HepG2 (cell line): Measurements from ENCODE around the gene BPIFA1. TPM values are rescaled to one million over a fixed set of nuclear protein-coding genes. Genes with fewer than 3 reads are reported as not detected.
A peak's percentile ranks its signal among the peaks of the same experiment; 100 is the strongest.

ENCODE experiments used
- ATAD3A ChIP-seq: sonication (generic); formaldehyde crosslinking; IDR thresholded peaks from 2 replicates; pipeline ENCODE4 v1.4.0; 2020; ENCODE audit warnings: missing genetic modification reagents
- CEBPG ChIP-seq: IDR thresholded peaks from 2 replicates; pipeline ENCODE4 v1.6.1; 2016
- IRF2 ChIP-seq: IDR thresholded peaks from 2 replicates; pipeline ENCODE4 v1.6.1; 2018; ENCODE audit warnings: missing genetic modification reagents, missing compliant biosample characterization
- KLF16 ChIP-seq, 2 experiments: sonication (generic) in 1 of 2; formaldehyde crosslinking in 1 of 2; IDR thresholded peaks; 2 replicates each; pipeline versions ENCODE4 v1.6.1 to v1.8.0; 2016 to 2023; ENCODE audit warnings: missing genetic modification reagents in 2 of 2, missing compliant biosample characterization in 1 of 2
- PAF1 ChIP-seq: IDR thresholded peaks from 2 replicates; pipeline ENCODE4 v1.6.1; 2016; ENCODE audit warnings: missing genetic modification reagents, missing compliant biosample characterization
- PAX8 ChIP-seq: sonication (generic); formaldehyde crosslinking; IDR thresholded peaks from 2 replicates; pipeline ENCODE4 v1.8.0; 2022; ENCODE audit warnings: mild to moderate bottlenecking, missing genetic modification reagents, borderline replicate concordance
- PHB2 ChIP-seq: fragments of 450-650 bp; IDR thresholded peaks from 2 replicates; pipeline ENCODE4 v1.6.1; 2018; ENCODE audit not compliant: partially characterized antibody
- POLR2A ChIP-seq, 2 experiments: IDR thresholded peaks; 2 replicates each; pipeline ENCODE4 v1.6.1; 2011; ENCODE audit warnings: low read depth in 2 of 2, low read length in 2 of 2, mild to moderate bottlenecking in 1 of 2, moderate library complexity in 1 of 2; ENCODE audit not compliant: insufficient read depth in 1 of 2
- RCOR2 ChIP-seq: IDR thresholded peaks from 2 replicates; pipeline ENCODE4 v1.6.1; 2016; ENCODE audit warnings: missing biosample characterization, missing genetic modification reagents
- SAP130 ChIP-seq: IDR thresholded peaks from 2 replicates; pipeline ENCODE4 v1.6.1; 2016; ENCODE audit warnings: low read depth
- SP1 ChIP-seq, 2 experiments: fragments of 450-650 bp in 1 of 2; sonication (generic) in 1 of 2; formaldehyde crosslinking in 1 of 2; IDR thresholded peaks; 2 replicates each; pipeline versions ENCODE4 v1.4.0 to v1.6.1; 2016 to 2020; ENCODE audit warnings: missing genetic modification reagents in 1 of 2
- TFE3 ChIP-seq: IDR thresholded peaks from 2 replicates; pipeline ENCODE4 v1.6.1; 2016
- TGIF2 ChIP-seq: IDR thresholded peaks from 2 replicates; pipeline ENCODE4 v1.6.1; 2016; ENCODE audit warnings: control low read depth, missing compliant biosample characterization
- THAP9 ChIP-seq: sonication (generic); formaldehyde crosslinking; IDR thresholded peaks from 2 replicates; pipeline ENCODE4; 2020; ENCODE audit warnings: missing genetic modification reagents, mild to moderate bottlenecking, borderline replicate concordance
- ZFX ChIP-seq: sonication (generic); formaldehyde crosslinking; IDR thresholded peaks from 2 replicates; pipeline ENCODE4 v1.4.0; 2020; ENCODE audit warnings: mild to moderate bottlenecking, low read depth, missing genetic modification reagents, moderate library complexity
- ZNF337 ChIP-seq: sonication (generic); formaldehyde crosslinking; IDR thresholded peaks from 2 replicates; pipeline ENCODE4 v1.5.1; 2020; ENCODE audit warnings: missing genetic modification reagents, low read depth, mild to moderate bottlenecking, borderline replicate concordance
- ZNF768 ChIP-seq: sonication (generic); formaldehyde crosslinking; IDR thresholded peaks from 2 replicates; pipeline ENCODE4 v1.4.0; 2020; ENCODE audit warnings: missing genetic modification reagents
- polyA plus RNA-seq, 8 experiments: library from polyadenylated mRNA; depleted of rRNA in 3 of 8; stranded (reverse) in 7 of 8; unstranded in 1 of 8; fragments of >200 nt; fragmentation: Illumina TruSeq in 4 of 8; extraction: Trizol in 4 of 8; gene quantifications; 2 replicates each; pipeline versions ENCODE4 v1.2.1 to v1.2.3, GENCODE V29; 2011 to 2016; ENCODE audit warnings: low read depth in 4 of 8, missing spikeins in 1 of 8, mixed read lengths in 1 of 8; ENCODE audit not compliant: insufficient read depth in 1 of 8
- total RNA-seq, 5 experiments: library from RNA; depleted of rRNA; stranded (reverse); fragments of >200 nt; fragmentation: Illumina TruSeq; extraction: Trizol; gene quantifications; 2 replicates each; pipeline ENCODE4 v1.2.3, GENCODE V29; 2016; ENCODE audit warnings: low read depth in 1 of 5
- TF ChIP-seq, protein P1 (sequence below): IDR thresholded peaks from 2 replicates; pipeline ENCODE4 v1.6.1; 2018; ENCODE audit warnings: missing genetic modification reagents
- TF ChIP-seq, protein P2 (sequence below): sonication (generic); formaldehyde crosslinking; IDR thresholded peaks from 2 replicates; pipeline ENCODE4 v1.4.0; 2020; ENCODE audit warnings: missing genetic modification reagents
- TF ChIP-seq, protein P3 (sequence below): sonication (generic); formaldehyde crosslinking; IDR thresholded peaks from 2 replicates; pipeline ENCODE4 v1.4.0; 2020; ENCODE audit warnings: missing genetic modification reagents, low read depth, mild to moderate bottlenecking, borderline replicate concordance
- TF ChIP-seq, protein P4 (sequence below): sonication (generic); formaldehyde crosslinking; IDR thresholded peaks from 2 replicates; pipeline ENCODE4 v1.4.0; 2020; ENCODE audit warnings: missing genetic modification reagents
- TF ChIP-seq, protein P5 (sequence below): sonication (generic); formaldehyde crosslinking; IDR thresholded peaks from 2 replicates; pipeline ENCODE4 v1.4.0; 2020; ENCODE audit warnings: missing genetic modification reagents, borderline replicate concordance

The BPIFA1 gene
- total and polyA plus RNA-seq, 2 of the 13 experiments (the other 11 are each of a cell fraction or from before 2014, with no cell fraction given): not detected

GRCh38 chr20:33262658-33263065, 26.9 kb downstream of the BPIFA1 start (continued):
- TF ChIP-seq IRF2: peak; percentile 83
- TF ChIP-seq SP1 (IDR thresholded peaks at IDR 0.05): no peak
- 0 out of 2 replicates have a peak, but pooled peaks have one; percentile 27 for TF ChIP-seq SP1 (CRISPR knock-in tag; IDR thresholded peaks at IDR 0.05)
- TF ChIP-seq CEBPG: peak; percentile 45; the same call in 1 of the 2 replicates
- no peak for TF ChIP-seq PAF1 (CRISPR knock-in tag)
- 0 out of 2 replicates have a peak, but pooled peaks have one; percentile 45 for TF ChIP-seq TFE3 (CRISPR knock-in tag)
- TF ChIP-seq KLF16 (CRISPR knock-in tag; IDR thresholded peaks at IDR 0.05): peak in 1 of 2 experiments; percentile 71; a peak in 1 of 4 replicates
- peak; percentile 32; the same call in 1 of the 2 replicates for TF ChIP-seq RCOR2 (CRISPR knock-in tag)
- peak; percentile 51; the same call in 1 of the 2 replicates for TF ChIP-seq ZFX
- TF ChIP-seq ZNF337: no peak
- TF ChIP-seq TGIF2 (CRISPR knock-in tag): no peak
- TF ChIP-seq THAP9: no peak
- TF ChIP-seq, protein P1, sequence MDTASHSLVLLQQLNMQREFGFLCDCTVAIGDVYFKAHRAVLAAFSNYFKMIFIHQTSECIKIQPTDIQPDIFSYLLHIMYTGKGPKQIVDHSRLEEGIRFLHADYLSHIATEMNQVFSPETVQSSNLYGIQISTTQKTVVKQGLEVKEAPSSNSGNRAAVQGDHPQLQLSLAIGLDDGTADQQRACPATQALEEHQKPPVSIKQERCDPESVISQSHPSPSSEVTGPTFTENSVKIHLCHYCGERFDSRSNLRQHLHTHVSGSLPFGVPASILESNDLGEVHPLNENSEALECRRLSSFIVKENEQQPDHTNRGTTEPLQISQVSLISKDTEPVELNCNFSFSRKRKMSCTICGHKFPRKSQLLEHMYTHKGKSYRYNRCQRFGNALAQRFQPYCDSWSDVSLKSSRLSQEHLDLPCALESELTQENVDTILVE (CRISPR knock-in tag): peak; percentile 59; the same call in 1 of the 2 replicates
- TF ChIP-seq PHB2: no peak
- TF ChIP-seq SAP130 (CRISPR knock-in tag): 0 out of 2 replicates have a peak, but pooled peaks have one; percentile 48
- TF ChIP-seq PAX8: no peak
- TF ChIP-seq, protein P2, sequence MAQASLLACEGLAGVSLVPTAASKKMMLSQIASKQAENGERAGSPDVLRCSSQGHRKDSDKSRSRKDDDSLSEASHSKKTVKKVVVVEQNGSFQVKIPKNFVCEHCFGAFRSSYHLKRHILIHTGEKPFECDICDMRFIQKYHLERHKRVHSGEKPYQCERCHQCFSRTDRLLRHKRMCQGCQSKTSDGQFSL: peak; percentile 28; the same call in 1 of the 2 replicates
- TF ChIP-seq ATAD3A (CRISPR knock-in tag): no peak
- TF ChIP-seq, protein P3, sequence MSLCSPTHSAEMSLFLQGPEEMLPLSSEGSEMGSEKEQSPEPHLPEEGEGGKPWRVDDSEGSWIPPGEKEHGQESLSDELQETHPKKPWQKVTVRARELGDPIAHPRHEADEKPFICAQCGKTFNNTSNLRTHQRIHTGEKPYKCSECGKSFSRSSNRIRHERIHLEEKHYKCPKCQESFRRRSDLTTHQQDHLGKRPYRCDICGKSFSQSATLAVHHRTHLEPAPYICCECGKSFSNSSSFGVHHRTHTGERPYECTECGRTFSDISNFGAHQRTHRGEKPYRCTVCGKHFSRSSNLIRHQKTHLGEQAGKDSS (CRISPR knock-in tag): peak; percentile 67; the same call in 1 of the 2 replicates
- TF ChIP-seq, protein P4, sequence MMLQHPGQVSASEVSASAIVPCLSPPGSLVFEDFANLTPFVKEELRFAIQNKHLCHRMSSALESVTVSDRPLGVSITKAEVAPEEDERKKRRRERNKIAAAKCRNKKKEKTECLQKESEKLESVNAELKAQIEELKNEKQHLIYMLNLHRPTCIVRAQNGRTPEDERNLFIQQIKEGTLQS (CRISPR knock-in tag): peak; percentile 36; the same call in 1 of the 2 replicates
- no peak for TF ChIP-seq POLR2A (IDR thresholded peaks at IDR 0.05; ENCODE audit: insufficient read depth in 1 of 2, low read depth in 2 of 2, low read length in 2 of 2)
- TF ChIP-seq, protein P5, sequence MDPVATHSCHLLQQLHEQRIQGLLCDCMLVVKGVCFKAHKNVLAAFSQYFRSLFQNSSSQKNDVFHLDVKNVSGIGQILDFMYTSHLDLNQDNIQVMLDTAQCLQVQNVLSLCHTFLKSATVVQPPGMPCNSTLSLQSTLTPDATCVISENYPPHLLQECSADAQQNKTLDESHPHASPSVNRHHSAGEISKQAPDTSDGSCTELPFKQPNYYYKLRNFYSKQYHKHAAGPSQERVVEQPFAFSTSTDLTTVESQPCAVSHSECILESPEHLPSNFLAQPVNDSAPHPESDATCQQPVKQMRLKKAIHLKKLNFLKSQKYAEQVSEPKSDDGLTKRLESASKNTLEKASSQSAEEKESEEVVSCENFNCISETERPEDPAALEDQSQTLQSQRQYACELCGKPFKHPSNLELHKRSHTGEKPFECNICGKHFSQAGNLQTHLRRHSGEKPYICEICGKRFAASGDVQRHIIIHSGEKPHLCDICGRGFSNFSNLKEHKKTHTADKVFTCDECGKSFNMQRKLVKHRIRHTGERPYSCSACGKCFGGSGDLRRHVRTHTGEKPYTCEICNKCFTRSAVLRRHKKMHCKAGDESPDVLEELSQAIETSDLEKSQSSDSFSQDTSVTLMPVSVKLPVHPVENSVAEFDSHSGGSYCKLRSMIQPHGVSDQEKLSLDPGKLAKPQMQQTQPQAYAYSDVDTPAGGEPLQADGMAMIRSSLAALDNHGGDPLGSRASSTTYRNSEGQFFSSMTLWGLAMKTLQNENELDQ (CRISPR knock-in tag): peak; percentile 39; the same call in 1 of the 2 replicates
- no peak for TF ChIP-seq ZNF768 (CRISPR knock-in tag)
